Measurements from ENCODE around the gene CRYBG1. TPM values are rescaled to one million over a fixed set of nuclear protein-coding genes. Genes with fewer than 3 reads are reported as not detected.
A peak's percentile ranks its signal among the peaks of the same experiment; 100 is the strongest.

Gene CRYBG1
- total RNA-seq, 2 donors from 2014 or later: 2.5 to 2.7 TPM

GRCh38 chr6:106452628-106453027 is 92.1 kb downstream of the CRYBG1 start:
- no peak overlapping the region for H3K27ac ChIP-seq (ENCODE audit: low read depth, low read length)
- TF ChIP-seq, protein P1, sequence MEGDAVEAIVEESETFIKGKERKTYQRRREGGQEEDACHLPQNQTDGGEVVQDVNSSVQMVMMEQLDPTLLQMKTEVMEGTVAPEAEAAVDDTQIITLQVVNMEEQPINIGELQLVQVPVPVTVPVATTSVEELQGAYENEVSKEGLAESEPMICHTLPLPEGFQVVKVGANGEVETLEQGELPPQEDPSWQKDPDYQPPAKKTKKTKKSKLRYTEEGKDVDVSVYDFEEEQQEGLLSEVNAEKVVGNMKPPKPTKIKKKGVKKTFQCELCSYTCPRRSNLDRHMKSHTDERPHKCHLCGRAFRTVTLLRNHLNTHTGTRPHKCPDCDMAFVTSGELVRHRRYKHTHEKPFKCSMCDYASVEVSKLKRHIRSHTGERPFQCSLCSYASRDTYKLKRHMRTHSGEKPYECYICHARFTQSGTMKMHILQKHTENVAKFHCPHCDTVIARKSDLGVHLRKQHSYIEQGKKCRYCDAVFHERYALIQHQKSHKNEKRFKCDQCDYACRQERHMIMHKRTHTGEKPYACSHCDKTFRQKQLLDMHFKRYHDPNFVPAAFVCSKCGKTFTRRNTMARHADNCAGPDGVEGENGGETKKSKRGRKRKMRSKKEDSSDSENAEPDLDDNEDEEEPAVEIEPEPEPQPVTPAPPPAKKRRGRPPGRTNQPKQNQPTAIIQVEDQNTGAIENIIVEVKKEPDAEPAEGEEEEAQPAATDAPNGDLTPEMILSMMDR (conservative IDR thresholded peaks at IDR 0.05): no peak
- no peaks in the 10 kb centered on the region for H3K27me3 ChIP-seq (ENCODE audit: control insufficient read depth, insufficient read depth, low read length, poor library complexity, severe bottlenecking)
- H3K9me3 ChIP-seq (ENCODE audit: control insufficient read depth, low read length): no peaks in the 10 kb centered on the region
- no CpG with 5 or more reads among the region's 1 CpG for WGBS, 2 experiments (ENCODE audit: insufficient coverage in 1 of 2, insufficient read length in 1 of 2)
- no peaks in the 10 kb centered on the region for H3K4me1 ChIP-seq (ENCODE audit: control insufficient read depth, insufficient read depth, low read length)
- Mint-ChIP-seq H3K4me3 (no peak overlapping the region), H3K4me1 (no peaks in the 10 kb centered on the region), H3K36me3 (ENCODE audit: low read depth) (no peaks in the 10 kb centered on the region), H3K9me3 (no peaks in the 10 kb centered on the region), H3K27ac (no peak overlapping the region), H3K27me3 (ENCODE audit: insufficient read depth) (no peaks in the 10 kb centered on the region)
- H3K4me3 ChIP-seq (ENCODE audit: low read length): no peak overlapping the region
- DNase-seq: no peak
- H3K9ac ChIP-seq (ENCODE audit: extremely low read depth, low read length, poor library complexity, severe bottlenecking): no peak overlapping the region
- no peaks in the 10 kb centered on the region for H3K36me3 ChIP-seq (ENCODE audit: control insufficient read depth, insufficient read depth, low read length)

DNA sequence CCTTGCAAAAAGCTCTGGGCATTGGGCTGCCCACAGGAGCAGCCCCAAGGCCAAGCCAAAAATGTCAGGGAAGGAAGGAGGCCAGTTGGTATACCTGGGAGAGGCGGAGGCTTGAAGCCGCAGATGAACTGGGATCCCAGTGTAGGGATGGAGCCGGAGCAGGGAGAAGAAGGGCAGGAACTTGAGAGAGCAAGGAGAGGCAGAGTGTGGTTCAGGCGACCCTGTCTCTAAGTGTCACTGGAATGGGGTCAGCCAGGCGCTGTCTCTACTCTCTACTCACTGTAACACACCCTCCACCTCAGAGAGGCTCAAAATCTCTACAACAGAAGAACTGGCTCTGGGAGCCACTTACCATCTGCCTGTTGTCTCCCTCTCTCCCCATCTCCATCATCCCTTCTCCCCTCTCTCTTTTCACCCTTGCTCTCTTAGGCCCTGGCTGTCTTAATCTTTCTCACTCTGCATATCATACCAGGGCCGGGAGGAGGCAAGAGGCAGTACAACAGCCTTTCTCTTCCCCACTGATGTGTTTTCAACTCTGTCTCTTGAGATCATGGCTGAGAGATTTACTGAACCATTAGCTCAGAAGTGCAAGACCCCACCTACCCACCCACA is 93.3 kb downstream of the CRYBG1 start:
- Histone ChIP-seq H3K9me3 (ENCODE audit: control insufficient read depth, low read length) (no peaks in the 10 kb centered on the region), H3K4me1 (ENCODE audit: control insufficient read depth, insufficient read depth, low read length) (no peaks in the 10 kb centered on the region), H3K27ac (ENCODE audit: low read depth, low read length) (no peak overlapping the region), H3K9ac (ENCODE audit: extremely low read depth, low read length, poor library complexity, severe bottlenecking) (no peak overlapping the region), H3K4me3 (ENCODE audit: low read length) (no peak overlapping the region), H3K27me3 (ENCODE audit: control insufficient read depth, insufficient read depth, low read length, poor library complexity, severe bottlenecking) (no peaks in the 10 kb centered on the region), H3K36me3 (ENCODE audit: control insufficient read depth, insufficient read depth, low read length) (no peaks in the 10 kb centered on the region)
- TF ChIP-seq, protein P1 (conservative IDR thresholded peaks at IDR 0.05): no peak
- Mint-ChIP-seq H3K9me3 (no peaks in the 10 kb centered on the region), H3K4me3 (no peak overlapping the region), H3K36me3 (ENCODE audit: low read depth) (no peaks in the 10 kb centered on the region), H3K27ac (no peak overlapping the region), H3K4me1 (peaks cover 2% of the 10 kb centered on the region), H3K27me3 (ENCODE audit: insufficient read depth) (no peaks in the 10 kb centered on the region)
- DNase-seq: peak; percentile 73
- WGBS, 2 experiments (ENCODE audit: insufficient coverage in 1 of 2, insufficient read length in 1 of 2): 14 to 62% methylated on average over 1 to 6 of the region's 6 CpGs

DNA sequence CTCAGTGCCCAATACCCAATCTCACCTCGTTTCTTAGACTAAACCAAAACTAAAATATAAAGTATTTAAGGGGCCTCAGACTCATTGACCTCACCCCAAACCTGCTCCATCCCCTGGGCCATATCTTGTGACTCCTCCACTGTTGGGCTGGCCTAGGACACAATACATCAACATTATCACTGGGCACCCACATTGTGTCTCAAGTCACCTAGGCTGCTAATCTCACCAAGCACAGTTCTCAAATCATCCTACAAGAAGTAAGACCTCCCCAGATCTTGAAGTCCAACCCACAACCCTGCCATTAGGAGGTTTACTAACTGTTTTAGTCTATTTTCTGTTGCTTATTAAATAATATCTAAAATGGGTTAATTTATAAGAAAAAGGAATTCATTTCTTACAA is 96.2 kb downstream of the CRYBG1 start:
- Mint-ChIP-seq H3K4me1 (peaks cover 2% of the 10 kb centered on the region), H3K4me3 (no peak overlapping the region), H3K9me3 (no peaks in the 10 kb centered on the region), H3K36me3 (ENCODE audit: low read depth) (no peaks in the 10 kb centered on the region), H3K27me3 (ENCODE audit: insufficient read depth) (no peaks in the 10 kb centered on the region), H3K27ac (no peak overlapping the region)
- 90 to 100% methylated on average over 1 of the region's 1 CpG for WGBS, 2 experiments (ENCODE audit: insufficient coverage in 1 of 2, insufficient read length in 1 of 2)
- Histone ChIP-seq H3K27ac (ENCODE audit: low read depth, low read length) (no peak overlapping the region), H3K36me3 (ENCODE audit: control insufficient read depth, insufficient read depth, low read length) (no peaks in the 10 kb centered on the region), H3K27me3 (ENCODE audit: control insufficient read depth, insufficient read depth, low read length, poor library complexity, severe bottlenecking) (no peaks in the 10 kb centered on the region), H3K4me1 (ENCODE audit: control insufficient read depth, insufficient read depth, low read length) (no peaks in the 10 kb centered on the region), H3K9me3 (ENCODE audit: control insufficient read depth, low read length) (no peaks in the 10 kb centered on the region), H3K4me3 (ENCODE audit: low read length) (no peak overlapping the region), H3K9ac (ENCODE audit: extremely low read depth, low read length, poor library complexity, severe bottlenecking) (no peak overlapping the region)
- TF ChIP-seq, protein P1 (conservative IDR thresholded peaks at IDR 0.05): no peak
- no peak for DNase-seq

Measured in endodermal cell (in vitro differentiated cells).